ENCODE results near the gene KDM4C.
A peak's percentile ranks its signal among the peaks of the same experiment; 100 is the strongest.

The KDM4C gene

GRCh38 chr9:7067169-7067568 lies 309.4 kb downstream of the KDM4C start:
- no peak for DNase-seq

GRCh38 chr9:7071916-7072315 lies 314.1 kb downstream of the KDM4C start:
- DNase-seq, result no peak

GRCh38 chr9:7073706-7074105 lies 315.9 kb downstream of the KDM4C start:
- no peak for DNase-seq

GRCh38 chr9:7075154-7075553 lies 317.4 kb downstream of the KDM4C start:
- no peak for DNase-seq

GRCh38 chr9:7079051-7079450 lies 321.3 kb downstream of the KDM4C start:
- DNase-seq, result no peak

GRCh38 chr9:7081065-7081600 lies 323.4 kb downstream of the KDM4C start:
- peak; percentile 62 for DNase-seq

GRCh38 chr9:7083192-7083591 lies 325.4 kb downstream of the KDM4C start:
- DNase-seq, result no peak

GRCh38 chr9:7085357-7085756 lies 327.6 kb downstream of the KDM4C start:
- no peak for DNase-seq

GRCh38 chr9:7086389-7086788 lies 328.6 kb downstream of the KDM4C start:
- no peak for DNase-seq

- DNase-seq, result no peak
Observed at GRCh38 chr9:7088611-7089010, 330.8 kb downstream of the KDM4C start.

- DNase-seq, result no peak
Observed at GRCh38 chr9:7089406-7090193, 331.8 kb downstream of the KDM4C start.

- no peak for DNase-seq
Observed at GRCh38 chr9:7093040-7093439, 335.3 kb downstream of the KDM4C start.

GRCh38 chr9:7094052-7094451 lies 336.3 kb downstream of the KDM4C start:
- no peak for DNase-seq

- no peak for DNase-seq
Observed at GRCh38 chr9:7094576-7094975, 336.8 kb downstream of the KDM4C start.

- peak; percentile 53 for DNase-seq
Observed at GRCh38 chr9:7095058-7095457, 337.3 kb downstream of the KDM4C start.

- no peak for DNase-seq
Observed at GRCh38 chr9:7097040-7097715, 339.4 kb downstream of the KDM4C start.

- DNase-seq, result no peak
Observed at GRCh38 chr9:7097785-7098752, 340.3 kb downstream of the KDM4C start.

- DNase-seq, result peak; percentile 41
Observed at GRCh38 chr9:7103367-7103766, 345.6 kb downstream of the KDM4C start.

- peak; percentile 71 for DNase-seq
Observed at GRCh38 chr9:7103771-7104170, 346.0 kb downstream of the KDM4C start.

GRCh38 chr9:7104625-7105024 lies 346.9 kb downstream of the KDM4C start:
- no peak for DNase-seq

GRCh38 chr9:7105095-7105494 lies 347.3 kb downstream of the KDM4C start:
- peak; percentile 90 for DNase-seq

GRCh38 chr9:7108936-7109335 lies 351.2 kb downstream of the KDM4C start:
- no peak for DNase-seq

GRCh38 chr9:7111413-7111812 lies 353.6 kb downstream of the KDM4C start:
- no peak for DNase-seq

Data from MV-4-11 (cell line).